GM12878 (cell line): ENCODE data around the gene DUOXA2.

Experiments
- CHD1 ChIP-seq: IDR thresholded peaks from 2 replicates; pipeline ENCODE4 v1.6.1; 2012; ENCODE audit warnings: low read depth, low read length, improper control_type of control experiment
- CTCF ChIP-seq, 3 experiments: IDR thresholded peaks in 2 of 3; conservative IDR thresholded peaks in 1 of 3; 2 replicates each; pipeline ENCODE4 v1.5.1; 2011; ENCODE audit warnings: low read depth in 3 of 3, low read length in 3 of 3, mild to moderate bottlenecking in 3 of 3, control low read depth in 2 of 3, moderate library complexity in 2 of 3, inconsistent platforms in 1 of 3, mixed read lengths in 1 of 3; ENCODE audit not compliant: control insufficient read depth in 2 of 3, insufficient read depth in 1 of 3; ENCODE audit errors: extremely low read depth in 1 of 3
- EP300 ChIP-seq, 2 experiments: fragments of 150-350 bp in 1 of 2; IDR thresholded peaks; 2 replicates each; pipeline ENCODE4 v1.6.1; 2011 to 2012; ENCODE audit warnings: low read depth in 2 of 2, low read length in 2 of 2, borderline replicate concordance in 1 of 2, improper control_type of control experiment in 1 of 2, inconsistent platforms in 1 of 2; ENCODE audit not compliant: control insufficient read depth in 1 of 2
- EZH2 ChIP-seq: IDR thresholded peaks from 2 replicates; pipeline ENCODE4 v1.6.1; 2012; ENCODE audit warnings: low read depth, mild to moderate bottlenecking, control low read depth, inconsistent platforms, low read length, borderline replicate concordance; ENCODE audit not compliant: control insufficient read depth
- NBN ChIP-seq: fragments of 450-650 bp; IDR thresholded peaks from 2 replicates; pipeline ENCODE4 v1.6.1; 2016
- POLR2AphosphoS5 ChIP-seq: IDR thresholded peaks from 2 replicates; pipeline ENCODE4 v1.6.1; 2011; ENCODE audit warnings: mild to moderate bottlenecking, low read length, inconsistent platforms
- RAD51 ChIP-seq: fragments of 450-650 bp; IDR thresholded peaks from 2 replicates; pipeline ENCODE4 v1.6.1; 2016; ENCODE audit warnings: moderate library complexity, mild to moderate bottlenecking, inconsistent platforms
- RFX5 ChIP-seq: IDR thresholded peaks from 2 replicates; pipeline ENCODE4 v1.6.1; 2011; ENCODE audit warnings: low read depth, low read length, improper control_type of control experiment
- SUPT20H ChIP-seq: IDR thresholded peaks from 2 replicates; pipeline ENCODE4 v1.6.1; 2011; ENCODE audit warnings: low read depth, mild to moderate bottlenecking, low read length, moderate library complexity, borderline replicate concordance; ENCODE audit not compliant: control insufficient read depth
- YY1 ChIP-seq: IDR thresholded peaks from 2 replicates; pipeline ENCODE4 v1.6.1; 2011; ENCODE audit warnings: low read depth, mild to moderate bottlenecking, low read length
- ZNF207 ChIP-seq: fragments of 450-650 bp; IDR thresholded peaks from 2 replicates; pipeline ENCODE4 v1.6.1; 2014; ENCODE audit warnings: antibody characterized with exemption, mild to moderate bottlenecking, borderline replicate concordance
- TF ChIP-seq, protein P1 (sequence below): IDR thresholded peaks from 2 replicates; pipeline ENCODE4 v1.6.1; 2011; ENCODE audit warnings: mild to moderate bottlenecking, low read depth, low read length, moderate library complexity; ENCODE audit not compliant: insufficient replicate concordance
- TF ChIP-seq, protein P2 (sequence below): IDR thresholded peaks from 2 replicates; pipeline ENCODE4 v1.6.1; 2011; ENCODE audit warnings: borderline replicate concordance, low read depth, mild to moderate bottlenecking, moderate library complexity, mixed read lengths, low read length; ENCODE audit not compliant: insufficient read depth; ENCODE audit errors: extremely low read length

- TF ChIP-seq CTCF (IDR thresholded peaks at IDR 0.05 in 2 of 3, conservative IDR thresholded peaks at IDR 0.05 in 1 of 3; ENCODE audit: control insufficient read depth in 2 of 3, extremely low read depth in 1 of 3, insufficient read depth in 1 of 3, low read depth in 3 of 3, low read length in 3 of 3) (no peak), SUPT20H (no peak), EZH2 (no peak; the same call in 1 of the 2 replicates), YY1 (no peak), CHD1 (no peak), EP300 (IDR thresholded peaks at IDR 0.05; ENCODE audit: borderline replicate concordance in 1 of 2, control insufficient read depth in 1 of 2, low read depth in 2 of 2, low read length in 2 of 2) (no peak), RFX5 (no peak), POLR2AphosphoS5 (no peak), RAD51 (no peak), NBN (no peak), ZNF207 (no peak)
- TF ChIP-seq, protein P1, sequence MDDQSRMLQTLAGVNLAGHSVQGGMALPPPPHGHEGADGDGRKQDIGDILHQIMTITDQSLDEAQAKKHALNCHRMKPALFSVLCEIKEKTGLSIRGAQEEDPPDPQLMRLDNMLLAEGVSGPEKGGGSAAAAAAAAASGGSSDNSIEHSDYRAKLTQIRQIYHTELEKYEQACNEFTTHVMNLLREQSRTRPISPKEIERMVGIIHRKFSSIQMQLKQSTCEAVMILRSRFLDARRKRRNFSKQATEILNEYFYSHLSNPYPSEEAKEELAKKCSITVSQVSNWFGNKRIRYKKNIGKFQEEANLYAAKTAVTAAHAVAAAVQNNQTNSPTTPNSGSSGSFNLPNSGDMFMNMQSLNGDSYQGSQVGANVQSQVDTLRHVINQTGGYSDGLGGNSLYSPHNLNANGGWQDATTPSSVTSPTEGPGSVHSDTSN: no peak
- TF ChIP-seq, protein P2, sequence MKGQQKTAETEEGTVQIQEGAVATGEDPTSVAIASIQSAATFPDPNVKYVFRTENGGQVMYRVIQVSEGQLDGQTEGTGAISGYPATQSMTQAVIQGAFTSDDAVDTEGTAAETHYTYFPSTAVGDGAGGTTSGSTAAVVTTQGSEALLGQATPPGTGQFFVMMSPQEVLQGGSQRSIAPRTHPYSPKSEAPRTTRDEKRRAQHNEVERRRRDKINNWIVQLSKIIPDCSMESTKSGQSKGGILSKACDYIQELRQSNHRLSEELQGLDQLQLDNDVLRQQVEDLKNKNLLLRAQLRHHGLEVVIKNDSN: no peak
Observed at GRCh38 chr15:45113380-45113990, 641 bp upstream of the DUOXA2 start.
